A673 (cell line): ENCODE data around the gene NPAS2. TPM values are rescaled to one million over a fixed set of nuclear protein-coding genes. Genes with fewer than 3 reads are reported as not detected.

Source experiments
- BruUV-seq: library from RNA; stranded (reverse); fragments of 400-500 nt; replicated peaks from 2 replicates; lab custom pipeline; 2021; lab: Mats Ljungman, UMichigan
- CTCF ChIA-PET: fragments of 300-600 bp; sonication (Branson Sonifier 250); formaldehyde crosslinking; loops from one replicate; lab custom pipeline; 2022; ENCODE audit warnings: antibody characterized with exemption; lab: Charles Lee
- POLR2A ChIA-PET: fragments of 300-600 bp; sonication (Branson Sonifier 250); formaldehyde crosslinking; loops from one replicate; lab custom pipeline; 2022; ENCODE audit warnings: antibody characterized with exemption; ENCODE audit not compliant: low non-redundant PET; lab: Charles Lee
- DNase-seq: peaks from one replicate; pipeline ENCODE4 v3.0.0-alpha.2; 2015; ENCODE audit warnings: low spot score
- H3K27ac ChIP-seq: fragments of 200-600 bp; sonication (generic); 2 replicates; pipeline ENCODE4 v1.5.1; 2016; ENCODE audit warnings: mixed run types, low read depth, mild to moderate bottlenecking, mixed read lengths, antibody characterized with exemption, low read length; ENCODE audit not compliant: poor library complexity, severe bottlenecking
- H3K27me3 ChIP-seq: fragments of 200-600 bp; sonication (generic); replicated peaks from 2 replicates; pipeline ENCODE4 v1.6.1; 2017; ENCODE audit warnings: mixed run types, low read depth, mild to moderate bottlenecking, mixed read lengths, antibody characterized with exemption, low read length; ENCODE audit not compliant: insufficient read depth, poor library complexity
- H3K36me3 ChIP-seq: fragments of 200-600 bp; sonication (generic); 2 replicates; pipeline ENCODE4 v1.6.1; 2016; ENCODE audit warnings: mixed run types, mild to moderate bottlenecking, mixed read lengths, antibody characterized with exemption, low read length; ENCODE audit not compliant: insufficient read depth, poor library complexity, severe bottlenecking
- H3K4me1 ChIP-seq: fragments of 200-600 bp; sonication (generic); 2 replicates; pipeline ENCODE4 v1.6.1; 2017; ENCODE audit warnings: mixed run types, mild to moderate bottlenecking, mixed read lengths, antibody characterized with exemption, low read length; ENCODE audit not compliant: insufficient read depth, poor library complexity, severe bottlenecking
- H3K4me3 ChIP-seq: fragments of 200-600 bp; sonication (generic); 2 replicates; pipeline ENCODE4 v1.5.1; 2016; ENCODE audit warnings: low read depth, mixed run types, mild to moderate bottlenecking, mixed read lengths, low read length; ENCODE audit not compliant: poor library complexity, severe bottlenecking
- H3K9me3 ChIP-seq: fragments of 200-600 bp; sonication (generic); 2 replicates; pipeline ENCODE4 v1.6.1; 2016; ENCODE audit warnings: mixed run types, low read depth, mild to moderate bottlenecking, mixed read lengths, antibody characterized with exemption, low read length; ENCODE audit not compliant: poor library complexity, severe bottlenecking
- EZH2 ChIP-seq: fragments of 200-600 bp; sonication (generic); IDR thresholded peaks from 2 replicates; pipeline ENCODE4 v1.6.1; 2017; ENCODE audit warnings: borderline replicate concordance, low read depth, mild to moderate bottlenecking, mixed read lengths, antibody characterized with exemption, low read length; ENCODE audit not compliant: poor library complexity, severe bottlenecking
- intact Hi-C: fragments of 100-400 bp; cut with micrococcal nuclease; formaldehyde crosslinking; loops from one replicate; pipeline ENCODE4 v1.10.0; 2022; ENCODE audit not compliant: unreplicated experiment
- total RNA-seq: library from RNA; stranded (reverse); gene quantifications from 2 replicates; pipeline ENCODE4 v1.2.3, GENCODE V29; 2021
- TF ChIP-seq, protein P1 (sequence below): fragments of 300-800, 200-600 bp; sonication (generic); conservative IDR thresholded peaks from 2 replicates; pipeline ENCODE4 v1.5.1; 2017; ENCODE audit warnings: low read depth, mild to moderate bottlenecking, antibody characterized with exemption, low read length, moderate library complexity, mixed read lengths

Gene NPAS2
- total RNA-seq, 1 experiment from 2014 or later, result 9.4 TPM

DNA sequence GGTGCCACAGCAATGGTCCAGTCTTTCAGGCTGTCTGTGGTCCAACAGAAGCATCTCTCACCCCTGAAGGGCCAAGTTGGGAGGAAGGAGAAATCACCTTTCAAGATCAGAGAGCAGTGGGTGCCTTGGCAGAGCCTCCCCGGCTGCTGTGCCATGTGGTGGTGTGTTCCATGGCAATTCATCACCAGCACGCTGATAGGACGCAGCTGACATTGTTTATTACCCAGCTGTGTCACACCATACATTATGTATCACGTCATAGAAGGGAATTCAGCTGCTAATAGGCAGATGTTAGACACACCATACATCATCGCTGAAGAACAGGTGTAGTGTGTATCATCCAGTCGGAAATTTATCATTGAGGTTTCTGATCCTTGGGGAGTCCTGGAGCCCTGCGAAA is 152.5 kb downstream of the NPAS2 start:
- intact Hi-C loops, result no loop called here
- no peak for DNase-seq
- ChIA-PET CTCF (no interaction called here), POLR2A (no interaction called here)
- BruUV-seq, result no TSS peak
- H3K36me3 ChIP-seq, result no peaks in the 10 kb centered on the region
- no peaks in the 10 kb centered on the region for H3K4me1 ChIP-seq
- H3K27ac ChIP-seq, result no peak overlapping the region
- no peaks in the 10 kb centered on the region for H3K9me3 ChIP-seq
- no peaks in the 10 kb centered on the region for H3K27me3 ChIP-seq
- no peak overlapping the region for H3K4me3 ChIP-seq
- TF ChIP-seq, protein P1, sequence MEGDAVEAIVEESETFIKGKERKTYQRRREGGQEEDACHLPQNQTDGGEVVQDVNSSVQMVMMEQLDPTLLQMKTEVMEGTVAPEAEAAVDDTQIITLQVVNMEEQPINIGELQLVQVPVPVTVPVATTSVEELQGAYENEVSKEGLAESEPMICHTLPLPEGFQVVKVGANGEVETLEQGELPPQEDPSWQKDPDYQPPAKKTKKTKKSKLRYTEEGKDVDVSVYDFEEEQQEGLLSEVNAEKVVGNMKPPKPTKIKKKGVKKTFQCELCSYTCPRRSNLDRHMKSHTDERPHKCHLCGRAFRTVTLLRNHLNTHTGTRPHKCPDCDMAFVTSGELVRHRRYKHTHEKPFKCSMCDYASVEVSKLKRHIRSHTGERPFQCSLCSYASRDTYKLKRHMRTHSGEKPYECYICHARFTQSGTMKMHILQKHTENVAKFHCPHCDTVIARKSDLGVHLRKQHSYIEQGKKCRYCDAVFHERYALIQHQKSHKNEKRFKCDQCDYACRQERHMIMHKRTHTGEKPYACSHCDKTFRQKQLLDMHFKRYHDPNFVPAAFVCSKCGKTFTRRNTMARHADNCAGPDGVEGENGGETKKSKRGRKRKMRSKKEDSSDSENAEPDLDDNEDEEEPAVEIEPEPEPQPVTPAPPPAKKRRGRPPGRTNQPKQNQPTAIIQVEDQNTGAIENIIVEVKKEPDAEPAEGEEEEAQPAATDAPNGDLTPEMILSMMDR, result no peak
- TF ChIP-seq EZH2, result no peak

DNA sequence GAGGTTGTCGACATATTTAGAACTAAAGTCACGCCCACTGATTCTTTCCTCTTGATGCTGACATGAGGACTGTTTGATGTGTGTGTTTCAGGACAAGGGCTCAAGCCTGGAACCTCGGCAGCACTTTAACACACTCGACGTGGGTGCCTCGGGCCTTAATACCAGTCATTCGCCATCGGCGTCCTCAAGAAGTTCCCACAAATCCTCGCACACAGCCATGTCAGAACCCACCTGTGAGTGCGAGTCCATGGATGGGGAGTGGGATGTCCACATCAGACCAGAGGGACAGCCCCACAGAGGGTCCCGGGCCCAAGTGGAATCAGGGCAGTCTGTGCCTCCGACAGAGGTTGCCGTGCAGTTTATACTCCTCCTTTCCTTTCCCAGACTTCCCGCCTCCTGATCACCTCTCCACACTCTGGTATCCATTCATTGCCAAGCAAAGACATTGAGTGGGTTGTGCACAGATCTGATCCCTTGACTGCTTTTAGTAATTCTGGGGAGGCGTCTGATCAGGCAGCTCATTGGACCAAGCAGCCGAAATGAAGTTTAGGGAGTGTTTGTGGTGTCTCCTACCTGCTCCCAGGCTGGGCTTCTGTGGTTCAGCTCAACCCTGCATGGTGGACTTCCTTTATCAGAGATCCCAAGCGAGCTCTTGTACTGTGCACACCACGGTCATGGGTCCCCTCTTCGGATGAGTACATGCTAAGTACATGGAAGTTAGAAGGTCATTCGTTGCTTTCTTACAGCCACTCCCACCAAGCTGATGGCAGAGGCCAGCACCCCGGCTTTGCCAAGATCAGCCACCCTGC is 155.0 kb downstream of the NPAS2 start:
- no peak for DNase-seq
- no peaks in the 10 kb centered on the region for H3K36me3 ChIP-seq
- H3K4me1 ChIP-seq, result no peaks in the 10 kb centered on the region
- no peaks in the 10 kb centered on the region for H3K9me3 ChIP-seq
- BruUV-seq, result no TSS peak
- TF ChIP-seq, protein P1, result no peak
- no peak for TF ChIP-seq EZH2
- CTCF ChIA-PET, result no interaction called here
- POLR2A ChIA-PET, result no interaction called here
- no peaks in the 10 kb centered on the region for H3K27me3 ChIP-seq
- intact Hi-C loops, result no loop called here
- H3K4me3 ChIP-seq, result no peak overlapping the region
- no peak overlapping the region for H3K27ac ChIP-seq

DNA sequence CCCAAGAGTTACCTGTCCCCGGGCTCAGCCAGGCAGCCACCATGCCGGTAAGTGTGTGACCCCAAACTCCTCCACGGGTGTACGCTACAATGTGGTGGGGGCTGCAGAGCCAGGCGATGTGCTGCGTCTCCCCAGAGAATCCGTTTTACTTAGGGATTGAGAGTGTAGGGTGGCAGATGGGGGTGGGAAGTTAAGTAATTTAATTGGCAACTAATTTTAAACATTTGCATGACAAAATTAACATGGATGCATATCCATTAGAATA is 155.5 kb downstream of the NPAS2 start:
- H3K36me3 ChIP-seq, result no peaks in the 10 kb centered on the region
- no TSS peak for BruUV-seq
- no peak for TF ChIP-seq EZH2
- TF ChIP-seq, protein P1, result no peak
- H3K27ac ChIP-seq, result no peak overlapping the region
- no peak for DNase-seq
- CTCF ChIA-PET, result no interaction called here
- H3K4me3 ChIP-seq, result no peak overlapping the region
- H3K9me3 ChIP-seq, result no peaks in the 10 kb centered on the region
- H3K4me1 ChIP-seq, result no peaks in the 10 kb centered on the region
- POLR2A ChIA-PET, result no interaction called here
- no peaks in the 10 kb centered on the region for H3K27me3 ChIP-seq
- intact Hi-C loops, result no loop called here
